Stimulated activated naive B cell treated with anti-CD40 and anti-IgM and Interleukin-4, amounts not matched to agents 10 μg/mL and 1 μg/mL and 100 μg/mL, for 72 hours (primary cell): Measurements from ENCODE around the gene SPINK4.

Experiments used
- ATAC-seq, 2 donors: fragments of 150-1000 bp; cut with Tn5 transposase; replicated peaks; 2 replicates each; pipeline ENCODE4 v1.10.0; 2021; ENCODE audit warnings: moderate library complexity in 1 of 2
- DNase-seq: peaks from one replicate; pipeline ENCODE4 v3.0.0; 2021
- H3K27ac Mint-ChIP-seq: one replicate; pipeline ENCODE4 v1.8.0; 2022; ENCODE audit warnings: mild to moderate bottlenecking, mixed read lengths
- H3K27me3 Mint-ChIP-seq, 2 donors: one replicate each; pipeline ENCODE4 v1.8.0; 2022; ENCODE audit warnings: mixed read lengths in 2 of 2
- H3K36me3 Mint-ChIP-seq, 2 donors: one replicate each; pipeline ENCODE4 v1.8.0; 2022; ENCODE audit warnings: mixed read lengths in 2 of 2, mild to moderate bottlenecking in 1 of 2
- H3K4me1 Mint-ChIP-seq, 2 donors: one replicate each; pipeline ENCODE4 v1.8.0; 2022; ENCODE audit warnings: mixed read lengths in 2 of 2, mild to moderate bottlenecking in 1 of 2
- H3K4me3 Mint-ChIP-seq, 2 donors: one replicate each; pipeline ENCODE4 v1.8.0; 2022; ENCODE audit warnings: mild to moderate bottlenecking in 2 of 2, mixed read lengths in 2 of 2, moderate library complexity in 1 of 2
- H3K9me3 Mint-ChIP-seq, 2 donors: one replicate each; pipeline ENCODE4 v1.8.0; 2022; ENCODE audit warnings: mixed read lengths in 2 of 2, mild to moderate bottlenecking in 1 of 2

SPINK4 gene

DNA sequence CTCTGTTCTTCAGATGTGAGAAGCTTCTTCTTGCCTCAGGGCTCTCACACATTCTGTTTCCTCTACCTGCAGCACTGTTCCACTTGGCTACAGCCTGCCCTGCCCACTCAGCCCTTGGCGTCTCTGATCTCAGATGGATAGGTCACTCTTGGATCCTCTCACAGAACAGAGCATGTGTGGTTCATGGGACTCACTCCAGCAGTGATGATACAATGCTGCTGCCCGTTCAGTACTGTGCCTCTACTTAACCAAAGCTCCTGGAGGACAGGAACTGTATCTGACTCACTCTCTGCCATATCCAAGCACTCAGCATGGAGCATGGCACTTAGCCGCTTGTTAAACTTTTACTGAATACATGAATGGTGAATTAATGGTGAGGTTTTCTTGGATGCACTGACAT is 3.4 kb upstream of the SPINK4 start:
- Mint-ChIP-seq H3K27me3 (peaks cover 7 to 14% of the 10 kb centered on the region in 2 donors), H3K9me3 (no peaks in the 10 kb centered on the region), H3K4me3 (no peak overlapping the region), H3K27ac (no peak overlapping the region), H3K4me1 (no peaks in the 10 kb centered on the region), H3K36me3 (peaks cover 0 to 3% of the 10 kb centered on the region in 2 donors)
- DNase-seq (no peak), ATAC-seq (no peak)

DNA sequence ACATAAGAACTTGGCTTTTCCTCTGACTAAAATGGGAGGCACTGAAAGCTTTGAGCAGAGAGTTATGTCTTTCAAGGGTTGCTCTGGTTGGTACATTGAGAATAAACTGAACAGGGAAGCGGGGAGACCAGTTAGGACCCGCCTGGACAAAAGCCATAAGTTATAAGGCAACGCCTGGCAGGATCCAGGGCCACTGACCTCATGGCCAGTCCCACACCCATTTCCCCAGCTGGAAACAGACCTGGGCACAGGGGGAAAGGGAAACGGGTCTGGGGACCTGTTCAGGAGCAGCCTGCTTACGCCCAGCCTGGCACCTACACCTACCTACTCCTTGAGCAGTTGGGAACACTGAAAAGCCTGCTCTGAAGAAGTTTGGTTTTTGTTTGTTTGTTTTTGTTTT is 1.3 kb downstream of the SPINK4 start:
- H3K9me3 Mint-ChIP-seq: no peaks in the 10 kb centered on the region
- peaks cover 3 to 11% of the 10 kb centered on the region in 2 donors for H3K36me3 Mint-ChIP-seq
- no peak overlapping the region for H3K27ac Mint-ChIP-seq
- ATAC-seq: no peak
- no peak for DNase-seq
- no peak overlapping the region for H3K4me3 Mint-ChIP-seq
- no peaks in the 10 kb centered on the region for H3K4me1 Mint-ChIP-seq
- H3K27me3 Mint-ChIP-seq: peaks cover 0 to 6% of the 10 kb centered on the region in 2 donors

DNA sequence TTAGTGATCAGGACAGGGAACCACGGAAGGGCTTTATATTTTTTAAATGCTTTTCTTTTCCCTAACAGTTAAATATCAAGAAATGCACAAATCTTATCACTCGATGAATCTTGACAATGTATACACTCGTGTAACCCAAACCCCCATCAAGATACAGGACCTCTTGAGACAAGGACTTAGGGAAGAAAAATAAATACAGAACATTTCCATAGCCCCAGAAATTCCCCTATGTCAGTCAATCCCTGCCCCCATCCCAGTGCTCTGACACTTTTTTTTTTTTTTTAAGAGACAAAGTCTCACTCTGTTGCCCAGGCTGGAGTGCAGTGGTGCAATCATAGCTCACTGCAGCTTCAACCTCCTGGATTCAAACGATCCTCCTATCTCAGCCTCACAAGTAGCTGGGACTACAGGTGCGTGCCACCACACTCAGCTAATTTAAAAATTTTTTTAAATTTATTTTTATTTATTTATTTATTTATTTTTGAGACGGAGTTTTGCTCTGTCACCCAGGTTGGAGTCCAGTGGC is 2.7 kb downstream of the SPINK4 start:
- no peak overlapping the region for H3K27ac Mint-ChIP-seq

DNA sequence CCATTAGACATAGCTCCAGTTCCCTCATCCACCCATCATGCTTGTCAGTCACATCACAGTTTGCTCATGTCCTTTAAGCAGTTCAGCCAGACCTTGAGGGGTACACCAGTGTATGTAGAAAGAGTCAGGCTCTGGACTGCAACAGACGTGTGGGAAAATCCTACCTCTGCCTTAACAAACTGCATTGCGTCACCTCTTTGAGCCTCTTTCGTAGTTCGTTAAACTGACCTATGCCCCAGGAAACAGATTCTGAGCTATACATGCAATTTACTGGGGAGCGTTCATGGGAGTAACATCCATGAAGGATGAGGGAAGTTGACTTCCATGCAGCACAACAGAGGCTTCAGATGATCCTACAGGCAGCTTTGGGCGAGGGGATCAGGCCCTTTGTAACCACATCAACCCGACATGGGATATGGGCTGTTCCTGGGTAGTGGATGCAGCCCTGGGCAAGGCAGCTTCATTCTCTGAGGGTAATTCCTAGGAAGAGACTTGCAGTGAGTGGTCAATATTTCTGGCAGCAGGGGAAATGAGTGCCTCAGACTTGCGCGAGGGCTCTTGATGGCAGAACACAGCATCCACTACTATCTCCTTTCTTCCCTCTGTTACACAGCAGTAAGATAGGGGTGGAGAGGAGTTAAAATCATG is 4.3 kb downstream of the SPINK4 start:
- Mint-ChIP-seq H3K27me3 (peaks cover 0 to 6% of the 10 kb centered on the region in 2 donors), H3K36me3 (peaks cover 16 to 33% of the 10 kb centered on the region in 2 donors), H3K4me3 (no peak overlapping the region), H3K27ac (no peak overlapping the region), H3K9me3 (no peaks in the 10 kb centered on the region), H3K4me1 (peaks cover 0 to 3% of the 10 kb centered on the region in 2 donors)
- no peak for ATAC-seq
- DNase-seq: no peak

More for the DNA sequence above, 2.7 kb downstream of the SPINK4 start:
- no peak for DNase-seq
- no peak for ATAC-seq
- H3K4me1 Mint-ChIP-seq: peaks cover 0 to under 1% of the 10 kb centered on the region in 2 donors
- H3K4me3 Mint-ChIP-seq: no peak overlapping the region
- peaks cover 0 to 6% of the 10 kb centered on the region in 2 donors for H3K27me3 Mint-ChIP-seq
- H3K9me3 Mint-ChIP-seq: no peaks in the 10 kb centered on the region
- peaks cover 6 to 21% of the 10 kb centered on the region in 2 donors for H3K36me3 Mint-ChIP-seq

DNA sequence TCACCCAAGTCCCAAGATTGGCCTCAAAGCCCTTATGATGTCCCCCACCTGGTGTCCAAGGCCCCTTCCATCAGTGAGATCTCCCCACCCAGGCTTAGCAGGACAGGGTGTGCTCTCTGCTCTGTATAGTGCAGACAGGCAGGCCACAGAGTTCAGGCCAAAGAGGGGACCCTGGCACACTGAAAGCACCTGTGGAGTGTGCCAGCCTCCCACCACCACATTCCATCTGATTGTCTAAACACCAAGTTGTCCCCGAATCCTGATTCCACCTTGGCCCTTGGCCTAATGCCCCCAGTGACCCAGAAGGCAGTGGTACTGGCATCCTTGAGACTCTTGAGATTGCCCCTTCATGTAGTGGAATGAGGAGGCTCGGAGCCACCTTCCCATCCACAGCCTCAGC is 5.4 kb downstream of the SPINK4 start:
- H3K9me3 Mint-ChIP-seq: no peaks in the 10 kb centered on the region
- peaks cover 15 to 40% of the 10 kb centered on the region in 2 donors for H3K36me3 Mint-ChIP-seq
- peaks cover 9 to 10% of the 10 kb centered on the region in 2 donors for H3K4me1 Mint-ChIP-seq
- DNase-seq (no peak), ATAC-seq (no peak)
- H3K27ac Mint-ChIP-seq: no peak overlapping the region
- H3K4me3 Mint-ChIP-seq: no peak overlapping the region
- no peaks in the 10 kb centered on the region for H3K27me3 Mint-ChIP-seq

DNA sequence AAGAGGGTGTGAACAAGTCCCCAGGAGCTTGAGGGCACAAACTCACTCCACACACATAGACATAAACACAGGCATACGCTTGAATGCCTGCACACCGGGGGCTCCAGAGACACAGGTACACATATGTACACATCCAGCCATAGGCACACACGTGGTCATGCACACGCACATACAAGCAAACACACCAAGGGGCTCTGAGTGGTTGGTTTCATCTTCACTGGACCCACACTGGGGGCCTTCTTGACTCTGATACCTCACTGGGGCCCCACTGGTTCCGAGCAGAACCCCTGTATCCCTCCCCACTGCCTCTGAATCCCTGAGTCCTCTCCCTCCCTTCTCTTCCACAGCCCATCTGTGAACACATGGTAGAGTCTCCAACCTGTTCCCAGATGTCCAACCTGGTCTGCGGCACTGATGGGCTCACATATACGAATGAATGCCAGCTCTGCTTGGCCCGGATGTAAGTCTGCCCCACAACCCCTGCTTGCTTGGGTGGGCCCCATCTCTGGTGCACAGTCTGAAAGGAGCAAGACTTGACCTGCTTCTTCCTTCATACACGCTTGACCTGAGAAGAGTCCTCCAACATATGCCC is 6.4 kb downstream of the SPINK4 start:
- H3K4me1 Mint-ChIP-seq: peaks cover 9 to 10% of the 10 kb centered on the region in 2 donors
- no peak overlapping the region for H3K4me3 Mint-ChIP-seq
- H3K36me3 Mint-ChIP-seq: peaks cover 19 to 50% of the 10 kb centered on the region in 2 donors
- H3K27ac Mint-ChIP-seq: no peak overlapping the region
- H3K9me3 Mint-ChIP-seq: no peaks in the 10 kb centered on the region
- DNase-seq (no peak), ATAC-seq (no peak)
- H3K27me3 Mint-ChIP-seq: no peaks in the 10 kb centered on the region

DNA sequence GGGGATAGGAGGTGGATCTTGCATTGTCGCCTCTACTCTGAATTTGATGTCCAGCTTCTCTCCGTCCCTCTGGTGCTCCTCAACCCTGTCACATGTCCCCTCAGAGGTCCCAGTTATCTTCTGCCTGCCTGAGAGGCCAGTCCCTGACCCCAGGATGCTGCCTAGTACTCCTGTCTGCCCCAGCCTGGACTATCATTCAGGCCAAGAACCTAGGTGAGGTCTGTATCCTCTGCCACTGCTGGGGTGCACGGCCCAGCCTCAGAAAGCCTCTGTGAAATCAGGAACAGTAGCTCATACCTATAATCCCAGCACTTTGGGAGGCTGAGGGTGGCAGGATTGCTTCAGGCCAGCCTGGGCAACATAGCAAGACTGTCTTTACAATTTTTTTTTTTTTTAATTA is 8.6 kb downstream of the SPINK4 start:
- Mint-ChIP-seq H3K27me3 (no peaks in the 10 kb centered on the region), H3K36me3 (peaks cover 27 to 63% of the 10 kb centered on the region in 2 donors), H3K4me3 (no peak overlapping the region)

DNA sequence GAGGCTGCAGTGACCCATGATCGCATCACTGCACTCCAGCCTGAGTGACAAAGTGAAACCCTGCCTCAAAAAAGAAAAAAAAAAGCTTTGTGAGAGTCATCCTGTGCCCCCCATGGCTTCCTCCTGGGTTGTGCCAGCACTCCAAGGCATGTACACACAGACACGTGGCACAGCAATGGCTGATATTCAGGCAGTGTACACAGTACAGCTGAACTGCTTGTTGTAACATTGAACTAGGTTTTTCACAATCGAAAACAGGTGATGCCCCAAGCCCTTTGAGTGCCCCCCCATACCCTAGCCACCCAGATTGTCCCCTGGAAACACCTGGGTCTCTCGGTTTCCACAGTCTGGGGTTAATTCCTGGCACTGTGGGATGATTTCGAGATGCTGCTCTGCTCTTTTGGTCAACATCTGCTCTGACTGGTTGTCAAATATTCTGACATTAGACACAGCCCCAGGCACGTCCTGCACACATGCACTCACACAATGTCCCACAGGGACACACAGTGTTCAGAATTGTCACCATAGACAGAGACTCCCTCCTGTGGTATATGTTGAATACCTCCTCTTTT is 9.2 kb downstream of the SPINK4 start:
- peaks cover 27 to 60% of the 10 kb centered on the region in 2 donors for H3K36me3 Mint-ChIP-seq
- peak; percentile 31 to 59 for ATAC-seq
- H3K9me3 Mint-ChIP-seq: no peaks in the 10 kb centered on the region
- H3K4me3 Mint-ChIP-seq: no peak overlapping the region
- DNase-seq: no peak
- H3K4me1 Mint-ChIP-seq: peaks cover 9 to 10% of the 10 kb centered on the region in 2 donors
- no peaks in the 10 kb centered on the region for H3K27me3 Mint-ChIP-seq
- no peak overlapping the region for H3K27ac Mint-ChIP-seq

More for the DNA sequence above, 8.6 kb downstream of the SPINK4 start:
- no peak for DNase-seq
- H3K27ac Mint-ChIP-seq: no peak overlapping the region
- peaks cover 9 to 10% of the 10 kb centered on the region in 2 donors for H3K4me1 Mint-ChIP-seq
- ATAC-seq: no peak
- no peaks in the 10 kb centered on the region for H3K9me3 Mint-ChIP-seq

DNA sequence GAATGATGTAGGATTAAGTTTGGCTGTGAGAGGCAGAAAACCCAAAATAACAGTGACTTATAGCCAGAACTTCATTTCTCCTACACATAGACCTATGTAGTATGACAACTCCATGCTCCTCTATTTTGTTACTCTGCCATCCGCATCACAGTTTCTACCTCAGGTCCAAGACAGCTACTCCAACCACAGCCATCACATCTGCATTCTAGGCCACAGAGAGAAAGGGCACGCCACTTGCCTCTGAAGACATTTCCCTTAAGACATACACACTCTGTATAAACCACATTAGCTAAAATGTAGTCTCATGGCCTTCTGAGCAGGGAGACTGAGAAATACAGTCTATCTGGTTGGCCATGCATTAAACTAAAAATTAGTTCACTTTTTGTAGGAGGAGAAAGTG is 10.0 kb downstream of the SPINK4 start:
- Mint-ChIP-seq H3K36me3 (peaks cover 35 to 66% of the 10 kb centered on the region in 2 donors), H3K27ac (no peak overlapping the region), H3K4me1 (peaks cover 9 to 10% of the 10 kb centered on the region in 2 donors), H3K27me3 (no peaks in the 10 kb centered on the region), H3K4me3 (no peak overlapping the region), H3K9me3 (no peaks in the 10 kb centered on the region)
- peak; percentile 31 to 38 for ATAC-seq
- DNase-seq: no peak

DNA sequence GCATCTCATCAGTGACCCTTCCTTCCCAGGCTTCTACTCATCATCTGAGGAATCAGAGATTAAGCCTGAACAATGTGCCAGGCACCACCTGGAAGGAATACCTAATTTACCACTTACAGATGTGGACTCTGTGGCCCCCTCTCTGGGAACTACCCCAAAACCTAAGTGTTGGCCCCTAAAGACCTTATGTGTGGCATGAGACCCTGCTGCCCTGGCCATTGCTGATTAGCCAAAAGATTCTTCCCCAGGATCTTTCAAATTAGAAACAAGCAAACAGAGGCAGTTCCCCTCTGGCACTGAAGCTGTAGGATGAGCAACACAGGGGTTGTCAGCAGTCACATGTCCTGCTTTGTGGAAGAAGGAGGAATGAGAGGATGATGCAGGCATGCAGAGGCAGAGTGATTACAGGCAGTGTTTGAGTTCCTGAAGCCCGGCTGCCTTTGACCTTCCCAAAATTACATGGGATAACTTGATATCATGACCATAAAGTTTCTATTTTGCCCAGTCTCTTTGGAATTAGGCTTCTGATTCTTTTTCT is 10.6 kb downstream of the SPINK4 start:
- Mint-ChIP-seq H3K27me3 (no peaks in the 10 kb centered on the region), H3K36me3 (peaks cover 38 to 65% of the 10 kb centered on the region in 2 donors), H3K27ac (peak overlapping the region; percentile 26), H3K4me3 (no peak overlapping the region), H3K9me3 (no peaks in the 10 kb centered on the region), H3K4me1 (peaks cover 9 to 10% of the 10 kb centered on the region in 2 donors)
- no peak for ATAC-seq
- no peak for DNase-seq

DNA sequence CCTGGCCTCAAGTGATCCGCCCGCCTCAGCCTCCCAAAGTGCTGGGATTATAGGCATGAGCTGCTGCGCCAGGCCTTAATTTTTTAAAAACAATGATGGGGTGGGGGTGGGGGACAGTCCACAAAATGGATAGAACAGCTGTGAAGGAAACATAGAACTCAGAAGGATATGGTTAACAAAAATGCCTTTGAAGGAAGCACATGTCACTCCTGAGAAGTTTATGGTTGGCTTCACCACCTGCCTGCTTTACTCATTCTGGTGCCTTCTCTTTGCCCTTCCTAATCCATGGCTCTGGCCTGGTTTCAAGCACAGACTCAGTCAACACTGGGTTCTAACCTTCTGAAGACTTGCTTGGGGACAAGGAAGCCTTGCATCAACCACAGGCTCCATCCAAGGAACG is 14.2 kb downstream of the SPINK4 start:
- Mint-ChIP-seq H3K36me3 (peaks cover 41 to 65% of the 10 kb centered on the region in 2 donors), H3K27me3 (no peaks in the 10 kb centered on the region), H3K27ac (no peak overlapping the region), H3K4me3 (no peak overlapping the region), H3K9me3 (no peaks in the 10 kb centered on the region), H3K4me1 (peaks cover 9 to 10% of the 10 kb centered on the region in 2 donors)
- DNase-seq (no peak), ATAC-seq (no peak)

DNA sequence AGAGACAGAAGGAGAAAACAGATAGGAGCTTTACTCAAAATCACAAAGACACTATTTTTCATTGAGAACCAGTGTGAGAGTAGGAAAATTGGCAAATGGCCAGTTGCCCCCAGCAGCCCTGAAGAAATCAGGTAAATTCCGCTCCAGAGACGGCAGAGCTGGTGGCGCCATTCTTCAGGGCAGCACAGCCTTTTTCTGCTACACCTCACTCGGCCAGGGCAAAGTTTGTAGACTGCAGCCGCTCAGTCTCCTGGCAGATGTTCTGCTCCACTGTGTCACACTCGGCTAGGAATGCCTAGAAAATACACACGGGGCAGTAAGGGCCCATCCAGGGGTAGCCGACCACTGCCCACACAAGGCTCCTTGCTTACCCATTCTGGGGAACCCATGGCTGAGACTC is 15.0 kb downstream of the SPINK4 start:
- Mint-ChIP-seq H3K27me3 (no peaks in the 10 kb centered on the region), H3K36me3 (peaks cover 44 to 67% of the 10 kb centered on the region in 2 donors), H3K27ac (no peak overlapping the region), H3K9me3 (no peaks in the 10 kb centered on the region), H3K4me3 (no peak overlapping the region), H3K4me1 (peaks cover 3 to 7% of the 10 kb centered on the region in 2 donors)
- DNase-seq (no peak), ATAC-seq (no peak)

DNA sequence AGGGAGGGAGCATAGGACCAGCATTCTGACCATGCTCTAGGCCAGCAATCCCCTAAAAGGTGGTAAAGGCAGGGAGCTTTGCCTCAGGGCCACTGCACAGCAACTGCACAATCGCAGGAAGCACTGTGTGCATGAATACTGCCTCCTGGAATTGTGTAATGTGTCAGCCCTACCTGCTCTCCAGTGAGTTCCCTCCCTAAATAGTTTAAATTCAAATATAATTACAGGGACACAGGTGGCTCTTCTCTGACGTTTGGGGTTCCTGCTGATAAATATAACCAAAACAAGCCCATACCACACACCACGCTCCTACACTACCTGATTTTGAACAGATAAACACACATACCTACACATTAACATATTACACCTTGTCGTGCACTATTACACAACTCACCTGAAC is 15.5 kb downstream of the SPINK4 start:
- no peak overlapping the region for H3K4me3 Mint-ChIP-seq
- peaks cover 48 to 69% of the 10 kb centered on the region in 2 donors for H3K36me3 Mint-ChIP-seq
- no peaks in the 10 kb centered on the region for H3K9me3 Mint-ChIP-seq
- no peak for DNase-seq
- no peak for ATAC-seq
- peaks cover 4 to 9% of the 10 kb centered on the region in 2 donors for H3K4me1 Mint-ChIP-seq
- H3K27ac Mint-ChIP-seq: no peak overlapping the region
- no peaks in the 10 kb centered on the region for H3K27me3 Mint-ChIP-seq

DNA sequence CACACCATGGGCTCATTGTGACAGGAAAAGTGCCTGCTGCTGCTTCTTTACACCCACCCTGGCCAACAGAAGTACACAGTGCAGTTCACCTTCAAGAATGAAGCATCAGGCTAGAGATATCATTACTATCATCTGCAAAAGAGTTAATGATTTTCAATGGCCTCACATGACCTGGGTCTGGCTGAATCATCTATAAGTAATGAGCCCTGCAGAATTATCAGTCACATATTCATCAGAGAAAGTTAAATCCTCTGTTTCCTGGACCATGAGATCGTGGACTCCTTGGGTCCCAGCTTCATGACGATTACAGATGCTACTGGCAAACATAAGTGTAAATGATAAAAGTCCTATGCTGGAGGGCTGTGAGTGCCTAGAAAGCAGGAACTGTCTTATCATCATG is 16.3 kb downstream of the SPINK4 start:
- Mint-ChIP-seq H3K4me3 (no peak overlapping the region), H3K36me3 (peaks cover 48 to 65% of the 10 kb centered on the region in 2 donors), H3K27me3 (no peaks in the 10 kb centered on the region), H3K4me1 (peaks cover 4 to 11% of the 10 kb centered on the region in 2 donors), H3K9me3 (no peaks in the 10 kb centered on the region), H3K27ac (no peak overlapping the region)
- DNase-seq (no peak), ATAC-seq (no peak)
